Measurements from ENCODE around the gene PRPF8. TPM values are rescaled to one million over a fixed set of nuclear protein-coding genes. Genes with fewer than 3 reads are reported as not detected.

The PRPF8 gene
- total and polyA plus RNA-seq, 10 of the 15 experiments (the other 5 are each of a cell fraction or from before 2014, with no cell fraction given): 77.2 to 337 (median 162) TPM

GRCh38 chr17:1724351-1724868 lies 39.7 kb upstream of the PRPF8 start, which contains the start of gene WDR81 (continued):
- TF ChIP-seq IKZF1 (conservative IDR thresholded peaks at IDR 0.05): peak; percentile 81
- no peak for TF ChIP-seq CHD4 (IDR thresholded peaks at IDR 0.05)
- TF ChIP-seq BHLHE40 (IDR thresholded peaks at IDR 0.05; ENCODE audit: borderline replicate concordance in 1 of 2, low read depth in 2 of 2, low read length in 1 of 2): peak; percentile 93 to 99
- 0 out of 2 replicates have a peak, but pooled peaks have one; percentile 21 for TF ChIP-seq CBFB (IDR thresholded peaks at IDR 0.05; ENCODE audit: low read depth)
- peak; percentile 99 for TF ChIP-seq ATF3 (IDR thresholded peaks at IDR 0.05; ENCODE audit: borderline replicate concordance, extremely low read depth, low read depth, low read length)
- TF ChIP-seq NR2C1 (IDR thresholded peaks at IDR 0.05): peak; percentile 47
- TF ChIP-seq ZNF217 (IDR thresholded peaks at IDR 0.05): 0 out of 2 replicates have a peak, but pooled peaks have one; percentile 33
- no peak for TF ChIP-seq MYC (IDR thresholded peaks at IDR 0.05; ENCODE audit: insufficient read depth, insufficient read length, insufficient replicate concordance, low read length, severe bottlenecking)
- no peak for TF ChIP-seq GABPA (IDR thresholded peaks at IDR 0.05; ENCODE audit: low read depth)
- TF ChIP-seq FOS (IDR thresholded peaks at IDR 0.05; ENCODE audit: borderline replicate concordance, extremely low read depth, insufficient read length): peak; percentile 73
- TF ChIP-seq USF1 (IDR thresholded peaks at IDR 0.05; ENCODE audit: borderline replicate concordance, extremely low read length, insufficient read depth, low read depth, low read length): peak; percentile 98
- no peak for TF ChIP-seq HDGF (IDR thresholded peaks at IDR 0.05)
- 0 out of 2 replicates have a peak, but pooled peaks have one; percentile 29 for TF ChIP-seq ELK1 (IDR thresholded peaks at IDR 0.05; ENCODE audit: low read depth, low read length)
